GM10248 (cell line): ENCODE measurements around the gene ANKRD23.
A peak's percentile ranks its signal among the peaks of the same experiment; 100 is the strongest.

ENCODE experiments used
- CTCF ChIA-PET: fragments of 300-600 bp; sonication (Branson Sonifier 250); formaldehyde crosslinking; extraction: SDS; loops from one replicate; lab custom pipeline; 2021; ENCODE audit warnings: antibody characterized with exemption; lab: Yijun Ruan, JAX
- POLR2A ChIA-PET: fragments of 350-650 bp; sonication (Branson Sonifier 250); formaldehyde crosslinking; extraction: SDS; loops from one replicate; lab custom pipeline; 2020; ENCODE audit warnings: antibody characterized with exemption; lab: Yijun Ruan, JAX
- DNase-seq: peaks from one replicate; pipeline ENCODE4 v3.0.0; 2012; ENCODE audit errors: extremely low spot score
- TF ChIP-seq, protein P1 (sequence below): IDR thresholded peaks from 2 replicates; pipeline ENCODE4 v1.5.1; 2012; ENCODE audit warnings: mild to moderate bottlenecking, low read depth; ENCODE audit errors: extremely low read depth, missing control alignments, control extremely low read depth

Gene ANKRD23

DNA sequence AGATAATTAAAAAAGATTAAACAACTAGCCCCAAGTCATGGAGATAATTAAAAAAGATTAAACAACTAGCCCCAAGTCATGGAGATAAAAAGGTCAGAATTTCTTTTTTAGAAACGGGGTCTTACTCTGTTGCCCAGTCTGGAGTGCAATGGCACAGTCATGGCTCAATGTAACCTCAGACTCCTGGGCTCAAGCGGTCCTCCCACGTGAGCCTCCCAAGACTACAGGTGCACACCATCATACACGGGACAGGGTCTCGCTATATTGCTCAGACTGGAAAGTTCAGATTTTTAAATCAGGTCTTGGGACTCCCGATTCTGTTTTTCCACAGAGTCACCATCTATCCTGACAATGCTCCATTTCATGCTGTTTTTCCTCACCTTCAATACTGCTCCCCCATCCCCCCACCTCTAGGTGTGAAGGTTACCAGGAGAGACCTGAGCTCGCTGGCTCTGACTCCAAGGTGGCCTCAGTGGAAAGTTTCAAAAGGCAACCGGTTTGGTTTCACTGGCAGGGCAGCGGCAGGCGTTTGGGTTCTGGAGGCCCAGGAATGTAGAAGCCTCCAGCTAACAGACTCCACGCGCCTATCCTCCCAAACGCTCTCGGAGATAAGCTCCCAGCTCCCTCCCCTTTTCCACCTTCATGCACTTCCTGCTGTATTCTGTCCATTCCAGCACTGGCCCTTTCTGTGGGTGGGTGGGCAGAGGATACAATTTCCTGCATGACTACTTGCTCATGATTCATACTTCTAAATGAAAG lies 28.9 kb upstream of the ANKRD23 start:
- TF ChIP-seq, protein P1, sequence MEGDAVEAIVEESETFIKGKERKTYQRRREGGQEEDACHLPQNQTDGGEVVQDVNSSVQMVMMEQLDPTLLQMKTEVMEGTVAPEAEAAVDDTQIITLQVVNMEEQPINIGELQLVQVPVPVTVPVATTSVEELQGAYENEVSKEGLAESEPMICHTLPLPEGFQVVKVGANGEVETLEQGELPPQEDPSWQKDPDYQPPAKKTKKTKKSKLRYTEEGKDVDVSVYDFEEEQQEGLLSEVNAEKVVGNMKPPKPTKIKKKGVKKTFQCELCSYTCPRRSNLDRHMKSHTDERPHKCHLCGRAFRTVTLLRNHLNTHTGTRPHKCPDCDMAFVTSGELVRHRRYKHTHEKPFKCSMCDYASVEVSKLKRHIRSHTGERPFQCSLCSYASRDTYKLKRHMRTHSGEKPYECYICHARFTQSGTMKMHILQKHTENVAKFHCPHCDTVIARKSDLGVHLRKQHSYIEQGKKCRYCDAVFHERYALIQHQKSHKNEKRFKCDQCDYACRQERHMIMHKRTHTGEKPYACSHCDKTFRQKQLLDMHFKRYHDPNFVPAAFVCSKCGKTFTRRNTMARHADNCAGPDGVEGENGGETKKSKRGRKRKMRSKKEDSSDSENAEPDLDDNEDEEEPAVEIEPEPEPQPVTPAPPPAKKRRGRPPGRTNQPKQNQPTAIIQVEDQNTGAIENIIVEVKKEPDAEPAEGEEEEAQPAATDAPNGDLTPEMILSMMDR = no peak
- no peak for DNase-seq
- CTCF ChIA-PET = interaction anchor here (0.8 to 4.0 kb wide), 9 partner anchors 8 to 379 kb away, joined by 3 to 22 read pairs (median 4); partner anchors contain the start of genes ANKRD39 and CNNM3
- POLR2A ChIA-PET = interaction anchor here (0.7 to 1.1 kb wide), 2 partner anchors 15 to 112 kb away, joined by 3 read pairs; partner anchors contain the start of genes ANKRD39 and CNNM4

DNA sequence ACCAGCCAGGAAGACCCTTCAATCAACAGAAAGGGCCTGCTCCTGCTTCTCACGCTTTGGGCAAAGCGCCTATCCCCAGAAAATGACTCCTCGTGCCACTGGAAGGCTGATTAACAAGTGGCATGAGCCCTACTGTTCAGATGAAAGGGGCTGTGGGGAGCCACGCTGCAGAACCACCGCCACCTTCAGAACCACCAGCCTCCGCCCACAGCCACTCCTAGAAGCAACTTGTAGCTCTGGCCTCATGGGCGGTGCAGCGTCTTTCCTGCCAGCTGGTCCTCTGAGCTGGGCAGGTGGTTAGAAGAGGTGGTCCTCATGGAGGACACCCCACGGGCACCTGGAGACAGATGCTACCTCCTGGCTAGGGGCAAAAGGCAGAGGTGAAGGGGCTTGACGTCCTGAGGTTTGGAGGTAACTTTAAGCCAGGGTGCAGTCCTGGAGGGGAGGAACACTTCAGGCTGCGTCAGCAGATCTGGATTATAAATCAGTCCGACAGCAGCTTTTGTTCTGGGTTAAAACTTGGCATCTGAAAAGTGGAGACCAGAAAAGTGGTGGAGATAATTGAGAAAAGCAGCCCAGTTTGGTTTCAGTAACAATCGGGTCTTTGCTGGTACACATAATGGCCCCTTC lies 26.9 kb upstream of the ANKRD23 start:
- POLR2A ChIA-PET = no interaction called here
- no peak for DNase-seq
- CTCF ChIA-PET = interaction anchor here (1.8 kb wide), 1 partner anchor 13 kb away, joined by 14 read pairs; the partner anchor contains the start of gene ANKRD39
- TF ChIP-seq, protein P1 = no peak

DNA sequence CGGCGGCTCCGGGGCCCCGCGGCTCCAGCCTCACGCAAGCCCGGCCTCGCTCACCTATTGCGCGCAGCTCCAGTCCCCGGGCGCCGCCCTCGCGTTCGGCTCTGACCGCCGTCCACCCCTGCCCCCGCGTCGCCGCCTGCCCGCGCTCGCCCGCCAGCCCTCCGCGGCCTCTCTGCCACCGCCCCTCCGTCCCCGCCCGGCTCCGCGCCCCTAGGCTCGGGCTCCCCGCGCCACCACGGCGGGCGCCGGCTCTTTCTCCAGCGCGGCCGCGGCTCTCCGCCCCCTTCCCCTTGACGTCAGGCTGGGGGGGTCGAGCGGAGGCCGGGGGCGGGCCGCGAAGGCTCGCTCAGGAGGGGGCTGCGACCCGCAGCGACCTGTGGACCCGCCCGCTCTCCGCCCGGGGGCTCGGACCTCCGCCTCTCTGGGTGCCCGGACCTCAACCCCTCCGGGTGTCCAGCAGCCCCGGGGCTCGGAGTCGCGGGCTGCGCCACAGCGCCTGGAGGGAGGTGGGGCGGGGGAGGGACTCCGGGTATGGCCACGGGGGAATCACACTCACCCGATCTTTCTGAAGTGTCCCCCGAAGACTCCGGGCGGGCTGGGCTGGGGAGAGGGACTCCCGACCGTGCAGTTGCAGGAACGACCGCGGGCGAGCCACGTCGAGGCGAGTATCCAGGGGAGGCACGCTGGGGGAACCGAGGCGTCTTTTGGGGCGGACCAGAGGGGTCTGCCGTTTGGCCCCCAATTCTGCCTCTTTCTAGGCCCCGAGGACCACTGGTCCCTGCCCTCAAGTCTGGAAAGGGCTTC lies 26.2 kb upstream of the ANKRD23 start, which contains the start of gene SEMA4C:
TSS of gene SEMA4C (minus strand) at position 259 of the 804 bp plus-strand sequence. CDS start 2,194 bp downstream, outside the sequence.
- ChIA-PET CTCF (interaction anchor here (1.6 to 4.4 kb wide), 3 partner anchors 12 to 17 kb away, joined by 4 to 45 read pairs (median 14); partner anchors contain the start of gene ANKRD39), POLR2A (no interaction called here)

DNA sequence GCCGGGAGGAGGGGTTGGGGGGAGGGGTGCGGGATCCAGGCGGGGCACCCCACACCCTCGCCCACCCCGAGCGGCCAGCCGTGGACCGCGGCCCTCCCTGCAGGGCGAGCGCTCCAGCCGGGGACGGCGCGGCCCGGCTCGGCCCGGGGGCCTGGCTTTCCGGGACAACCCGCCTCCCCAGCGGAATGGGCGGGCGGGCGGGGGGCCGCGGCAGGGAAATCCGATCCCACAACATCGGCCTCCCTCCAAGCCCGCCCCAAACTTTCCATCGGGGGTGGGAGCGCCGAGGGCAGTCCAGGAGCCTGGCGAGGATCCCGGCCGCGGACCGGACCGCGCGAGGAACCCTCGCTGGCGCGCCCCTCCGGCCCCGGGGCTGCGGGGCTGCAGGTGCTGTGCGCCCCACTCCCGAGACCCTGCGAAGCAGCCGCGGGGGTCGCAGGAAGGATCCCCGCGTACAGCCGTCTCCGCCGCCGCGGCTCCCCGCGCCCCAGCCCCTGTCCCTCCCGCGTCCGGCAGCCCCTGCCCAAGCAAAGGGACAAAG lies 25.5 kb upstream of the ANKRD23 start:
- ChIA-PET CTCF (interaction anchor here (0.8 to 4.4 kb wide), 12 partner anchors 8 to 243 kb away, joined by 3 to 45 read pairs (median 4); partner anchors contain the start of gene ANKRD39), POLR2A (no interaction called here)
- DNase-seq = no peak
- TF ChIP-seq, protein P1 = no peak

More for the DNA sequence above, 26.2 kb upstream of the ANKRD23 start, which contains the start of gene SEMA4C:
- TF ChIP-seq, protein P1 = no peak
- DNase-seq = peak; percentile 66

DNA sequence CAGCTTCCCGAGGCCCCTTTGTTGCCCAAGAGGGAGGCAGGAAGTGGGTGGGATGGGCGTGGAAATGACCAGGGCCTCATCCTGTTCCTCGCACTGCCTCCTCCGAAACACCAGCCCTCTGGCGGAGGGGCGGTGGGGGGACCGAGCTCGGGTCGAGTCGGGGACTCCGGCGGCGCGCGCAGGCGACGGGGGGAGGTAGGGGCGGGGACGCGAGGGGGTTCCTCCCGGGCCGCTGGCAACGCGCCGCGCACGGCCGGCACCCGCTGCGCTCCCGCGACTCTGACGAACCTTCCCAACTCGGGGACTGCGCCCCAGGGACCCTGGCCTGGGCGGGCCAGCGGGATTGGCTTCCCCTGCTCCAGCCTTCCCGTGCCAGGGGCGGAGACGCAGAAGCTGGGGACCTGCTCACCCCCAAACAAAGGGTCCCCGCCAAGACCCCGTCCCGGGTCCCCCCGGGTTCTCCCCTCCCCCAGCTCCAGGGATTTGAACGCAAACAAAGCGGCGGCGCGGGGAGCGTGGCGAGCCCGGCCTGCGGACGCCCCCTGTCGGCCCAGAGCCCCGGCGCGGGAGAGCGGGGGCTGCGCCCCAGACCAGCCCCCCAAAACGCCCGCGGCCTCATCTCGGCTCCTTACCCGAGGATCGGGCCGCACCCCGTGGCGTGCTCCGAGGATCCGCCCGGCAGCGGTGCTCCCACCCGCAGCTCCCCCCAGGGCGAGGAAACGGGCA lies 24.9 kb upstream of the ANKRD23 start:
- DNase-seq = peak; percentile 87
- POLR2A ChIA-PET = no interaction called here
- CTCF ChIA-PET = interaction anchor here (0.8 to 4.4 kb wide), 22 partner anchors 8 to 461 kb away, joined by 3 to 45 read pairs (median 4); partner anchors contain the start of genes ANKRD39 and CNNM4
- TF ChIP-seq, protein P1 = peak; percentile 52
